Right lobe of liver (tissue), 6 donors: ENCODE measurements around the gene TAF8. TPM values are rescaled to one million over a fixed set of nuclear protein-coding genes. Genes with fewer than 3 reads are reported as not detected.
"Not testable (repeated sequence)": the region's sequence is repeated elsewhere in the genome, so short reads cannot be mapped to it uniquely, and the experiment has no call there.

Source experiments
- ATAC-seq, 4 donors: fragments of 200-7000 bp; cut with Tn5 transposase; one replicate each; pipeline ENCODE4 v1.9.1; 2020; ENCODE audit warnings: mild to moderate bottlenecking in 4 of 4, moderate library complexity in 4 of 4
- DNase-seq, 3 donors: peaks; one replicate each; pipeline ENCODE4 v3.0.0-alpha.2; 2020
- H3K27ac ChIP-seq, 3 donors: fragments of 200-600 bp; one replicate each; pipeline ENCODE4 v1.8.0; 2022
- H3K27me3 ChIP-seq, 2 donors: fragments of 200-600 bp; one replicate each; pipeline ENCODE4 v1.8.0; 2022
- H3K36me3 ChIP-seq, 4 donors: fragments of 200-600 bp; sonication (generic) in 1 of 4; one replicate each; pipeline versions ENCODE4 v1.5.1 to v1.8.0; 2017 to 2022; ENCODE audit warnings: control low read depth in 1 of 4
- H3K4me1 ChIP-seq, 4 donors: fragments of 200-600 bp; sonication (generic) in 1 of 4; one replicate each; pipeline versions ENCODE4 v1.5.1 to v1.8.0; 2017 to 2022; ENCODE audit warnings: control low read depth in 1 of 4
- H3K4me3 ChIP-seq, 3 donors: fragments of 200-600 bp; one replicate each; pipeline ENCODE4 v1.8.0; 2022
- H3K9me3 ChIP-seq, 4 donors: fragments of 200-600 bp; sonication (generic) in 1 of 4; one replicate each; pipeline versions ENCODE4 v1.5.1 to v1.8.0; 2017 to 2022; ENCODE audit warnings: control low read depth in 1 of 4
- POLR2A ChIP-seq: fragments of 450-650 bp; IDR thresholded peaks from one replicate; pipeline ENCODE4 v1.6.1; 2017; ENCODE audit warnings: antibody characterized with exemption, mild to moderate bottlenecking
- WGBS: methylation state at CpG from one replicate; pipeline ENCODE4 v1.1.6; 2018; ENCODE audit warnings: low coverage, low lambda C conversion rate; ENCODE audit not compliant: insufficient coverage; ENCODE audit errors: missing lambda C conversion rate; 5-methylcytosine and 5-hydroxymethylcytosine counted together
- intact Hi-C, 2 donors: fragments of 100-400 bp; cut with DNase I; formaldehyde crosslinking; loops; one replicate each; pipeline versions ENCODE4 v1.11.2 to v1.14.1; 2022
- total RNA-seq, 6 experiments: library from RNA; depleted of rRNA in 2 of 6; stranded (reverse); fragments of >200 nt in 2 of 6; fragmentation: NEBNext Ultra II Directional in 3 of 6; extraction: Animal tissue kit (Norgen Biotek cat#: 25700) in 3 of 6; gene quantifications; one replicate each; pipeline versions ENCODE4 v1.1.0 to v1.2.4, GENCODE V29; 2016 to 2023
- TF ChIP-seq, protein P1 (sequence below), 4 donors: fragments of 200-600 bp in 3 of 4; fragments of 450-650 bp in 1 of 4; IDR thresholded peaks; one replicate each; pipeline versions ENCODE4 v1.5.1 to v1.8.0; 2016 to 2022; ENCODE audit warnings: antibody characterized with exemption in 4 of 4, mild to moderate bottlenecking in 2 of 4
- donor health status: DM: no; HTN: yes; CAD: no.
- donor health status: DM: no; HTN: no; CAD: no.
- donor health status: DM: no; HTN: no; CAD: no.
- donor health status: DM: no; HTN: yes; CAD: no.
- donor health status: DM: no; HTN: yes; CAD: no.

The TAF8 gene
- total RNA-seq, 6 experiments from 2014 or later = 6.7 to 14.7 (median 11.9) TPM

DNA sequence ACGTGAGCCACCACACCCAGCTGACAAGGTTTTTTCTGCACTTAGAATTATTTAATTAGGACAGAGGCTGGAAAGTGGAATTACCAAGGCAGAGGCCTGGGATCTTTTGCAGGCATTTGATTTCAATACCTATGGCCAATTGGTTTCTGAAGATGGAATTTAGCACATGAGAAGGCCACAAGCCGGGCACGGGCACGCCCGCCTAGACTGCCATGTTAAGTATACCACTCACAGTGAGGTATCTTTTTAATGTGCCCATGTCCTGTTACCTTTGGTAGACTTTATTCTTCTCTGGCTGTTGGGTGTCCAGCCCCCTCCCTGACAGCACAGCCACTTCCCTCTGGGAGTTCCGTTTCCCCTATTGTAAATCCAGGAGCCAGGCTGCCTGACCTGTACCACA lies 18.0 kb upstream of the TAF8 start:
- intact Hi-C loops = loop anchor here in 1 of 2 donors (10.0 kb wide), 1 partner anchor 248 kb away; the partner anchor contains the start of genes PRICKLE4 and TOMM6
- 67% methylated on average over 1 of the region's 6 CpGs for WGBS
- H3K4me3 ChIP-seq = no peak overlapping the region
- no peak for TF ChIP-seq POLR2A
- TF ChIP-seq, protein P1, sequence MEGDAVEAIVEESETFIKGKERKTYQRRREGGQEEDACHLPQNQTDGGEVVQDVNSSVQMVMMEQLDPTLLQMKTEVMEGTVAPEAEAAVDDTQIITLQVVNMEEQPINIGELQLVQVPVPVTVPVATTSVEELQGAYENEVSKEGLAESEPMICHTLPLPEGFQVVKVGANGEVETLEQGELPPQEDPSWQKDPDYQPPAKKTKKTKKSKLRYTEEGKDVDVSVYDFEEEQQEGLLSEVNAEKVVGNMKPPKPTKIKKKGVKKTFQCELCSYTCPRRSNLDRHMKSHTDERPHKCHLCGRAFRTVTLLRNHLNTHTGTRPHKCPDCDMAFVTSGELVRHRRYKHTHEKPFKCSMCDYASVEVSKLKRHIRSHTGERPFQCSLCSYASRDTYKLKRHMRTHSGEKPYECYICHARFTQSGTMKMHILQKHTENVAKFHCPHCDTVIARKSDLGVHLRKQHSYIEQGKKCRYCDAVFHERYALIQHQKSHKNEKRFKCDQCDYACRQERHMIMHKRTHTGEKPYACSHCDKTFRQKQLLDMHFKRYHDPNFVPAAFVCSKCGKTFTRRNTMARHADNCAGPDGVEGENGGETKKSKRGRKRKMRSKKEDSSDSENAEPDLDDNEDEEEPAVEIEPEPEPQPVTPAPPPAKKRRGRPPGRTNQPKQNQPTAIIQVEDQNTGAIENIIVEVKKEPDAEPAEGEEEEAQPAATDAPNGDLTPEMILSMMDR (IDR thresholded peaks at IDR 0.05) = no peak
- H3K27ac ChIP-seq = no peak overlapping the region
- H3K27me3 ChIP-seq = no peaks in the 10 kb centered on the region
- no peaks in the 10 kb centered on the region for H3K4me1 ChIP-seq
- H3K9me3 ChIP-seq = no peaks in the 10 kb centered on the region
- H3K36me3 ChIP-seq = no peaks in the 10 kb centered on the region
- no peak for ATAC-seq
- DNase-seq = no peak

DNA sequence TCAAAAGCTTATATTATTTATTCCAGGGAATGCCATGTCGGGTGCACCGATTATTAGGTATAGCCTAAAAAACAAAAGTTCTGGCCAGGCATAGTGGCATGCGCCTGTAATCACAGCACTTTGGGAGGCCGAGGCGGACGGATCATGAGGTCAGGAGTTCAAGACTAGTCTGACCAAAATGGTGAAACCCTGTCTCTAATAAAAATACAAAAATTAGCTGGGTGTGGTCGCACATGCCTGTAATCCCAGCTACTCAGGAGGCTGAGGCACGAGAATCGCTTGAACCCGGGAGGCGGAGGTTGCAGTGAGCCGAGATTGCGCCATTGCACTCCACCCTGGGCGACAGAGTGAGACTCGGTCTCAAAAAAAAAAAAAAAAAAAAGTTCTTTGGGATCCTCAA lies 12.7 kb upstream of the TAF8 start:
- H3K27me3 ChIP-seq, H3K4me3 ChIP-seq, H3K36me3 ChIP-seq, H3K27ac ChIP-seq, H3K9me3 ChIP-seq, DNase-seq, ATAC-seq, H3K4me1 ChIP-seq: not testable (repeated sequence)
- 79% methylated on average over 15 of the region's 15 CpGs for WGBS
- intact Hi-C loops = loop anchor here in 1 of 2 donors (10.0 kb wide), 1 partner anchor 253 kb away; the partner anchor contains the start of genes PRICKLE4 and TOMM6

DNA sequence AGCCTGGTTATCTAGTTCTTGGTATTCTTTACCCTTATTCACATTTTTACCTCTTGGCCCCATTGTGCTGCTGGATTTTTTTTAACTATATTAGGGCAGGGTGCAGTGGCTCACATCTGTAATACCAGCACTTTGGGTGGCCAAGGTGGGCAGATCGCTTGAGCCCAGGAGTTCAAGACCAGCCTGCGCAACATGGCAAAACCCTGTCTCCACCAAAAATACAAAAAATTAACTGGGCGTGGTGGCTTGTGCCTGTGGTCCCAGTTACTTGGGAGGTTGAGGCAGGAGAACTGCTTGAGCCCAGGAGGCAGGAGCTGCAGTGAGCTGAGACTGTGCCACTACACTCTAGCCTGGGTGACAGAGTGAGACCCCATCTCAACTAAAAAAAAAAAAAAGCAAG lies 12.2 kb upstream of the TAF8 start:
- no peaks in the 10 kb centered on the region for H3K4me1 ChIP-seq
- no peak for TF ChIP-seq POLR2A
- TF ChIP-seq, protein P1 (IDR thresholded peaks at IDR 0.05) = no peak
- H3K27ac ChIP-seq = no peak overlapping the region
- ATAC-seq (no peak), DNase-seq (no peak)
- whole genome bisulfite sequencing = 100% methylated on average over 2 of the region's 3 CpGs
- intact Hi-C loops = loop anchor here in 1 of 2 donors (10.0 kb wide), 1 partner anchor 253 kb away; the partner anchor contains the start of genes PRICKLE4 and TOMM6
- H3K9me3 ChIP-seq = no peaks in the 10 kb centered on the region
- H3K27me3 ChIP-seq = no peaks in the 10 kb centered on the region
- H3K36me3 ChIP-seq = no peaks in the 10 kb centered on the region
- no peak overlapping the region for H3K4me3 ChIP-seq

DNA sequence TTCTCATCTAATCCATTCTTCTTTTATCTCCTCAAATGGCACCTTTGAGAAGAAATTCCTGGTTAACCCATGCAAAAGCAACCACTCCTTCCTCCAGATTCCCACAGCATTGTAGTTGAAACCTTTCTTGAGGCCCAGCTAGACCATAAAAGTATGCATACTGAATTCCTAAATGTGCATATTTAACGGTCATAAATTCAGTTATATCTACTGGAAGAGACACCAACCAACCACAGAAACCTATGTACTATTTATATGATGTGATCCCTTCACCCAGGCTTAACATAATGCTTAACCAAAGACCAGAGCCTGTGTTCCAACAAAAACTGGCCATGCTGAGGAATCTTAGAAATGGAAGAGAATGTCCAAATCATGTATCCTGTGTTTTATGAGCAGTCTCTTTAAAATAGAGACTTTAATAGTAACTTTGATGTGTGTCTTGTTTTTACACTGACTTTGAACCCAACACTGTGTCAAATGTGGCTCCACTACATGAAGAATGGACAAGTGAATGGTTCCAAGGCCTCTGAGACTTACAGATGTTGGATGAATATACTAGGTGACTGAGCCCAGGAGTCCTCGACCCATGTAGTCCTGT lies 11.4 kb upstream of the TAF8 start:
- Histone ChIP-seq H3K4me1 (peaks cover 0 to 3% (median 0%) of the 10 kb centered on the region in 4 donors), H3K27ac (no peak overlapping the region), H3K36me3 (no peaks in the 10 kb centered on the region), H3K9me3 (no peaks in the 10 kb centered on the region), H3K4me3 (no peak overlapping the region), H3K27me3 (no peaks in the 10 kb centered on the region)
- intact Hi-C loops = loop anchor here in 1 of 2 donors (10.0 kb wide), 1 partner anchor 254 kb away; the partner anchor contains the start of genes PRICKLE4 and TOMM6
- DNase-seq (no peak), ATAC-seq (no peak)
- no peak for TF ChIP-seq POLR2A
- TF ChIP-seq, protein P1 (IDR thresholded peaks at IDR 0.05) = no peak
- WGBS = 55% methylated on average over 2 of the region's 2 CpGs

DNA sequence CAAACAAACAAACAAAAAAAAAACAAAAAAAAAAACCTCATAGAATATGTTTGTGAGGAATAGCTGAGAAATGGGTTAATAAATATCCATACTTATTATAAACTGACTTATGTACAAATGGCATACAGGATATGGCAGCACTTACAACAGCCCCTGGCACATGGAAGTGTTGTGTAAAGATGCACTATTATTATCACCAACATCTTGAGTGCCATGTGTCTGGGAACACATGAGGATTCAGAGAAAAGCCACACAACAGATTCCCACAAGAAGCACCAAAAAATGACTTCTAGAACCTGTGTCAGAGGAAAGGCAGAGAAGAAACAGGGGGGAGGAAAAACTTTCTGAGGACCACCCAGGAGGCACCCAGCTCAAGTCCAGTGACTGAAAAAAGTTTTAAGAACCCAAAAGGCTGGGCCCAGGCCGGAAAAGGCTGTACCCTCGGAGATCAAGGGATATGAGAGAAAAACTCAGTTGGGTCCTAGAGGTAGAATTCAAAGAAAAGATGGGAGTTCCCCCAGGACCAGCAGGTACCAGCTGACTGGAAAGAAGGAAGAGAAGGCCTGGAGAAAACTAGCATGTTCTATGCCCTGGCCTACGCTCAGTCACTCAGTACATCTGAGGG lies 9.4 kb upstream of the TAF8 start:
- H3K36me3 ChIP-seq = no peaks in the 10 kb centered on the region
- H3K27ac ChIP-seq = no peak overlapping the region
- H3K9me3 ChIP-seq = no peaks in the 10 kb centered on the region
- DNase-seq (no peak), ATAC-seq (no peak)
- H3K4me3 ChIP-seq = no peak overlapping the region
- 73% methylated on average over 3 of the region's 3 CpGs for WGBS
- no peaks in the 10 kb centered on the region for H3K27me3 ChIP-seq
- H3K4me1 ChIP-seq = peaks cover 0 to 17% (median 8%) of the 10 kb centered on the region in 4 donors
- TF ChIP-seq POLR2A = no peak
- TF ChIP-seq, protein P1 (IDR thresholded peaks at IDR 0.05) = no peak
- intact Hi-C loops = loop anchor here in 1 of 2 donors (10.0 kb wide), 2 partner anchors 106 to 256 kb away; partner anchors contain the start of genes PRICKLE4 and TOMM6
